Epithelial cell of esophagus (primary cell): ENCODE results near the gene B3GNT9.

Source experiments
- DNase-seq: peaks from one replicate; pipeline ENCODE4 v3.0.0; 2010; ENCODE audit warnings: low read depth
- H3K4me3 ChIP-seq: 2 replicates; pipeline ENCODE4 v1.5.1; 2011; ENCODE audit warnings: mild to moderate bottlenecking, low read length, control low read depth
- CTCF ChIP-seq: IDR thresholded peaks from 2 replicates; pipeline ENCODE4 v1.5.1; 2011; ENCODE audit warnings: low read depth, mild to moderate bottlenecking, low read length, control low read depth, inconsistent platforms; ENCODE audit not compliant: insufficient read depth; ENCODE audit errors: missing control alignments

Gene B3GNT9

GRCh38 chr16:67195676-67196075 lies 44.9 kb upstream of the B3GNT9 start:
- TF ChIP-seq CTCF: no peak
- no peak for DNase-seq
- no peak overlapping the region for H3K4me3 ChIP-seq

- no peak for TF ChIP-seq CTCF
- no peak overlapping the region for H3K4me3 ChIP-seq
- DNase-seq: no peak
Observed at GRCh38 chr16:67194260-67194659, 43.5 kb upstream of the B3GNT9 start.

- DNase-seq: no peak
- TF ChIP-seq CTCF: no peak
- H3K4me3 ChIP-seq: peak overlapping the region; percentile 69
Observed at GRCh38 chr16:67193536-67193935, 42.7 kb upstream of the B3GNT9 start.

GRCh38 chr16:67192781-67193361 lies 42.1 kb upstream of the B3GNT9 start:
- peak overlapping the region; percentile 69 for H3K4me3 ChIP-seq
- no peak for TF ChIP-seq CTCF
- DNase-seq: no peak

GRCh38 chr16:67191995-67192681 lies 41.3 kb upstream of the B3GNT9 start, which contains the start of gene E2F4:
E2F4 (plus strand) TSS chr16:67192155; CDS start chr16:67192228, 73 bp downstream.
- peak; percentile 95 for DNase-seq
- no peak for TF ChIP-seq CTCF
- H3K4me3 ChIP-seq: peak within 1 kb of the TSS; percentile 69

- no peak for TF ChIP-seq CTCF
- no peak overlapping the region for H3K4me3 ChIP-seq
- no peak for DNase-seq
Observed at GRCh38 chr16:67191411-67191994, 40.7 kb upstream of the B3GNT9 start.
